ENCODE results near the gene KCNK13.
"Not testable (repeated sequence)": the region's sequence is repeated elsewhere in the genome, so short reads cannot be mapped to it uniquely, and the experiment has no call there.

KCNK13 gene

DNA sequence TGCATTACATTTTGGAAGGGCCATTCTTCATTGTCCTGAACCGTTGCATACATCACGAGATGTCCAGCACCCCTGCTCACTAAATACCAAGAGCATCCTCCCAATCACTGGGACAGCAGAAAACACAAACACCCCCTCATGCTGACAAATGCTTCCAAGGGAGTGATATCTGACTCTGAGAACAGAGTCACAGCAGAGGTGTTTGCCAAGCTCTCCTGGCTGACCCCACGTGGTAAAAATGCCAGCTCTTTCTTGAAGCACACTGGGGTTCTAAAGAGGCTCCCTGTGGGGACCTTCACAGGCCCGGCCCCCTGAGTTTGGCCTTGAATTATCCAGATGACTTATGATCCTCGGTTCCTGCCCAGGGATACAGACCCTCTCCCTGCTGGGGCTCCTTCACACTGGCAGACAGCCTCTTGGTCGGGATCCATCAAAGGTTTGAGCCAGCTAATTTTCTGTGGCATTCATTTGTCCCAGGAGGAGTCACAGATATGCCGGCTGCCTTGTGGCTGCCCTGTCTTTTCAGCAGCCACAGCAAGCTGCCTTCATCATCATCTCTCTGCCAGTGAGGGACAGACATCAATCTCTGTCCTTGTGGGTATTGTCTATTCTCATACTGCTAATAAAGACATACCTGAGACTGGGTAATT, 151.4 kb downstream of the KCNK13 start:
- peaks cover 5% of the 10 kb centered on the region for H3K9me3 Mint-ChIP-seq
- CTCF ChIA-PET = no interaction called here
- no peak overlapping the region for H3K4me3 Mint-ChIP-seq
- peaks cover 8% of the 10 kb centered on the region for H3K27me3 Mint-ChIP-seq
- no peak overlapping the region for H3K27ac Mint-ChIP-seq
- no peaks in the 10 kb centered on the region for H3K4me1 Mint-ChIP-seq
- DNase-seq = no peak
- H3K36me3 Mint-ChIP-seq = no peaks in the 10 kb centered on the region

- DNase-seq = no peak
- peaks cover 12% of the 10 kb centered on the region for H3K27me3 Mint-ChIP-seq
- no peak overlapping the region for H3K27ac Mint-ChIP-seq
- H3K36me3 Mint-ChIP-seq = no peaks in the 10 kb centered on the region
- no peak overlapping the region for H3K4me3 Mint-ChIP-seq
- CTCF ChIA-PET = no interaction called here
- H3K4me1 Mint-ChIP-seq = no peaks in the 10 kb centered on the region
- peaks cover 3% of the 10 kb centered on the region for H3K9me3 Mint-ChIP-seq
Observed at GRCh38 chr14:90228478-90228877, 166.7 kb downstream of the KCNK13 start.

DNA sequence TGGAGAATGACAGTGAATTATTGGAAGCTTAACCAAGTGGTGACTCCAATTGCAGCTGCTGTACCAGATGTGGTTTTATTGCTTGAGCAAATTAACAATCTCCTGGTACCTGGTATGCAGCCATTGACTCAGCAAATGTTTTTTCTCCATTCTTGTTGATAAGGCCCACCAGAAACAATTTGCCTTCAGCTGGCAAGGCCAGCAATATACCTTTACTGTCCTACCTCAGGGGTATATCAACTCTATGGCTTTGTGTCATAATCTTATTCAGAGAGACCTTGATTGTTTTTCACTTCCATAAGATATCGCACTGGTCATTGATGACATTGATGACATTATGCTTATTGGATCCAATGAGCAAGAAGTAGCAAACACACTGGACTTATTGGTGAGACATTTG, 168.1 kb downstream of the KCNK13 start:
- H3K36me3 Mint-ChIP-seq, H3K27ac Mint-ChIP-seq, H3K9me3 Mint-ChIP-seq, H3K4me3 Mint-ChIP-seq, DNase-seq, CTCF ChIA-PET, H3K4me1 Mint-ChIP-seq: not testable (repeated sequence)
- H3K27me3 Mint-ChIP-seq = peaks cover 16% of the 10 kb centered on the region
